H1 (cell line): ENCODE results near the gene WNK2.
"Not testable (repeated sequence)": the region's sequence is repeated elsewhere in the genome, so short reads cannot be mapped to it uniquely, and the experiment has no call there.

ENCODE experiments used
- BRCA1 ChIP-seq: IDR thresholded peaks from 2 replicates; pipeline ENCODE4 v1.6.1; 2012; ENCODE audit warnings: low read depth, low read length, improper control_type of control experiment
- EP300 ChIP-seq, 2 experiments: IDR thresholded peaks; 1 replicate in 1 of 2; 2 replicates in 1 of 2; pipeline ENCODE4 v1.6.1; 2011 to 2012; ENCODE audit warnings: low read depth in 2 of 2, low read length in 2 of 2, mild to moderate bottlenecking in 2 of 2, borderline replicate concordance in 1 of 2, inconsistent platforms in 1 of 2, moderate library complexity in 1 of 2
- JUN ChIP-seq: IDR thresholded peaks from 2 replicates; pipeline ENCODE4 v1.6.1; 2011; ENCODE audit warnings: low read depth, mild to moderate bottlenecking, improper control_type of control experiment, low read length
- POLR2A ChIP-seq, 2 experiments: IDR thresholded peaks; 1 replicate in 1 of 2; 2 replicates in 1 of 2; pipeline ENCODE4 v1.6.1; 2011; ENCODE audit warnings: low read depth in 2 of 2, low read length in 2 of 2, mild to moderate bottlenecking in 2 of 2; ENCODE audit errors: control extremely low read depth in 1 of 2
- POLR2AphosphoS5 ChIP-seq: IDR thresholded peaks from 2 replicates; pipeline ENCODE4 v1.6.1; 2011; ENCODE audit warnings: low read depth, low read length
- SAP30 ChIP-seq: fragments of 300-600 bp; sonication (generic); IDR thresholded peaks from 2 replicates; pipeline ENCODE4 v1.7.1; 2012; ENCODE audit warnings: low read length, moderate library complexity, mild to moderate bottlenecking, inconsistent platforms; ENCODE audit not compliant: insufficient read depth, insufficient replicate concordance
- SP1 ChIP-seq: IDR thresholded peaks from 2 replicates; pipeline ENCODE4 v1.6.1; 2011; ENCODE audit warnings: low read depth, low read length
- SRF ChIP-seq: IDR thresholded peaks from 2 replicates; pipeline ENCODE4 v1.6.1; 2011; ENCODE audit warnings: mild to moderate bottlenecking, low read depth, low read length, moderate library complexity
- TCF12 ChIP-seq: IDR thresholded peaks from 2 replicates; pipeline ENCODE4 v1.6.1; 2011; ENCODE audit warnings: low read depth, mild to moderate bottlenecking, low read length
- ZNF274 ChIP-seq: IDR thresholded peaks from 2 replicates; pipeline ENCODE4 v1.7.0; 2012; ENCODE audit warnings: low read length, borderline replicate concordance; ENCODE audit errors: extremely low read depth
- TF ChIP-seq, protein P1 (sequence below), 3 experiments: IDR thresholded peaks; 1 replicate in 2 of 3; 2 replicates in 1 of 3; pipeline versions ENCODE4 v1.5.1 to v1.6.1; 2011; ENCODE audit warnings: low read length in 3 of 3, mild to moderate bottlenecking in 3 of 3, inconsistent platforms in 2 of 3, low read depth in 1 of 3, moderate library complexity in 1 of 3; ENCODE audit not compliant: insufficient read depth in 1 of 3; ENCODE audit errors: control extremely low read depth in 1 of 3

DNA sequence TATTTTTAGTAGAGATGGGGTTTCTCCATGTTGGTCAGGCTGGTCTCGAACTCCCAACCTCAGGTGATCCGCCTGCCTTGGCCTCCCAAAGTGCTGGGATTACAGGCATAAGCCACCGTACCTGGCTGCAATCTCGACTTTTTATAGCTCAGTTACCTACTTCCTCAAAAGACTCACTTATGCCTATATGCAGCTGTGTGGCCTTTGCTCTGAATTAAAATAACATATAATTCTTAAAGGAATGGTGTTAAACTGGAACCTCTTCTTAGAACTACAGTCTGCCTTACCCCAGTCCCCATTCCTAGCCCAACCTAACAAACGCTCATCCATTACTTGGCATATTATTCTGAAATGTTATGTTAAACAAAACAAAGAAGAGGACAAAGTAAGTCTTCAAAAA is 157.9 kb downstream of the WNK2 start:
- not testable (repeated sequence) for TF ChIP-seq JUN; SP1; TCF12; POLR2A (IDR thresholded peaks at IDR 0.05; ENCODE audit: control extremely low read depth in 1 of 2, low read depth in 2 of 2, low read length in 2 of 2); ZNF274; BRCA1; POLR2AphosphoS5; SRF; EP300 (IDR thresholded peaks at IDR 0.05; ENCODE audit: borderline replicate concordance in 1 of 2, low read depth in 2 of 2, low read length in 2 of 2); SAP30
- TF ChIP-seq, protein P1, sequence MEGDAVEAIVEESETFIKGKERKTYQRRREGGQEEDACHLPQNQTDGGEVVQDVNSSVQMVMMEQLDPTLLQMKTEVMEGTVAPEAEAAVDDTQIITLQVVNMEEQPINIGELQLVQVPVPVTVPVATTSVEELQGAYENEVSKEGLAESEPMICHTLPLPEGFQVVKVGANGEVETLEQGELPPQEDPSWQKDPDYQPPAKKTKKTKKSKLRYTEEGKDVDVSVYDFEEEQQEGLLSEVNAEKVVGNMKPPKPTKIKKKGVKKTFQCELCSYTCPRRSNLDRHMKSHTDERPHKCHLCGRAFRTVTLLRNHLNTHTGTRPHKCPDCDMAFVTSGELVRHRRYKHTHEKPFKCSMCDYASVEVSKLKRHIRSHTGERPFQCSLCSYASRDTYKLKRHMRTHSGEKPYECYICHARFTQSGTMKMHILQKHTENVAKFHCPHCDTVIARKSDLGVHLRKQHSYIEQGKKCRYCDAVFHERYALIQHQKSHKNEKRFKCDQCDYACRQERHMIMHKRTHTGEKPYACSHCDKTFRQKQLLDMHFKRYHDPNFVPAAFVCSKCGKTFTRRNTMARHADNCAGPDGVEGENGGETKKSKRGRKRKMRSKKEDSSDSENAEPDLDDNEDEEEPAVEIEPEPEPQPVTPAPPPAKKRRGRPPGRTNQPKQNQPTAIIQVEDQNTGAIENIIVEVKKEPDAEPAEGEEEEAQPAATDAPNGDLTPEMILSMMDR (IDR thresholded peaks at IDR 0.05; ENCODE audit: control extremely low read depth in 1 of 3, insufficient read depth in 1 of 3, low read depth in 1 of 3, low read length in 3 of 3): not testable (repeated sequence)
